Daoy (cell line): ENCODE measurements around the gene MYO1F. TPM values are rescaled to one million over a fixed set of nuclear protein-coding genes. Genes with fewer than 3 reads are reported as not detected.

Experiments
- DNase-seq: peaks from one replicate; pipeline ENCODE4 v3.0.0-alpha.2; 2015; ENCODE audit warnings: low read depth
- total RNA-seq: library from RNA; depleted of rRNA; stranded (reverse); fragments of >200 nt; shearing (Covaris generic); gene quantifications from 2 replicates; pipeline ENCODE4 v1.2.3, GENCODE V29; 2014

The MYO1F gene
- total RNA-seq, 1 experiment from 2014 or later = not detected

DNA sequence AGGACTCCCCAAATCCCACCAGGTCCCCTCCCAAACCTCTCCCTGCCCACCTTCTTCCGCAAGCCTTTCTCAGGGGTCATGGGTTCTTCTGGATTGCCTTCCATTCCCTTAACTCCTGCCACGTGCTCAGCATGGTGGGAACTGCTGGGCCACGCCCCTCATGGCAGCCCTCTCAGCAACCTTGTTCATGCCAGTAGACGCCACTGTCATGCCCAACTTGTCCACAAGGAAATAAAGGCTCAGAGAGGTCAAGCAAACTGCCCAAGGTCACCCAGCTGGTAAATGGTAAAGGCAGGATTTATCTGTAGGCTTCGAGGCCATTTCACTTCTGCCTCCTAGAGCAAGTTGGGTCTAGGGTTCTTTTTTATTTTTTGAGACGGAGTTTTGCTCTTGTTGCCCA lies 85.7 kb downstream of the MYO1F start:
- DNase-seq = no peak

DNA sequence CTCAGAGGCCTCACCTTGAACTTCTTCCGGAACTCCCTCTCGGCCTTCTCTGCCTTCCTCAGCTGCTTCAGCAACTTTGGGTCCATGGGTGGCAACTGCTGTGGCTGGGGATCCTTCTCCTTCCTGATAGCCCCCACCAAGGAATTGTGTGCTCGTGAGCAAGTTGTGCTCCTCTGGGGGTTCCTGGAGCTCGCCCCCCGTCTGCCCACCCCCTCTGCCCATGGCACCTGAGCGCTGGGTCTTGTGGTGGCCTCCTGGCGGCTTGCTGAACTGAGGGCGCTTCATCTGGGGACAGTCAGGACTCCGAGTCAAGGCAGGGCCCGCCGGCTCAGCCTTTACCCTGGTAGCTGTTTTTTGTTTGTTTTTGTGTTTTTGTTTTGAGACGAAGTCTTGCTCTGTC lies 86.4 kb downstream of the MYO1F start:
- DNase-seq = no peak

DNA sequence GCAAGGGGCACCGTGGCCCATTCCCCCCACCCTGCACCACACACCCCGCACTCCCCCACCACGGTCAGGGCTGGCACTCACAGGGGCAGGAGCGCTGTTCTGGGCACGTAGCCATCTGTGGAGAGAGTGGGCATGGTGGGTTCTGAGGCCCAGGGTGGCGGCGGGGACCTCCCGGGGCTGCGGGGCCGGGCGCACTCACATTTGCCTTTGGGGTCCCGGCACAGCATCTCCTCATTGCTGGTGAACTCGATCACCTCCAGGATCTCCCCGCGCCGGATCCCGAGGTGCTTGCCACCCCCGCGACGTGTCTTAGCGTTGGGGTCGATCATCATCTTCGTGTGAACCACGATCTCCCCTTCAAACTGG lies 86.9 kb downstream of the MYO1F start:
- DNase-seq = no peak

DNA sequence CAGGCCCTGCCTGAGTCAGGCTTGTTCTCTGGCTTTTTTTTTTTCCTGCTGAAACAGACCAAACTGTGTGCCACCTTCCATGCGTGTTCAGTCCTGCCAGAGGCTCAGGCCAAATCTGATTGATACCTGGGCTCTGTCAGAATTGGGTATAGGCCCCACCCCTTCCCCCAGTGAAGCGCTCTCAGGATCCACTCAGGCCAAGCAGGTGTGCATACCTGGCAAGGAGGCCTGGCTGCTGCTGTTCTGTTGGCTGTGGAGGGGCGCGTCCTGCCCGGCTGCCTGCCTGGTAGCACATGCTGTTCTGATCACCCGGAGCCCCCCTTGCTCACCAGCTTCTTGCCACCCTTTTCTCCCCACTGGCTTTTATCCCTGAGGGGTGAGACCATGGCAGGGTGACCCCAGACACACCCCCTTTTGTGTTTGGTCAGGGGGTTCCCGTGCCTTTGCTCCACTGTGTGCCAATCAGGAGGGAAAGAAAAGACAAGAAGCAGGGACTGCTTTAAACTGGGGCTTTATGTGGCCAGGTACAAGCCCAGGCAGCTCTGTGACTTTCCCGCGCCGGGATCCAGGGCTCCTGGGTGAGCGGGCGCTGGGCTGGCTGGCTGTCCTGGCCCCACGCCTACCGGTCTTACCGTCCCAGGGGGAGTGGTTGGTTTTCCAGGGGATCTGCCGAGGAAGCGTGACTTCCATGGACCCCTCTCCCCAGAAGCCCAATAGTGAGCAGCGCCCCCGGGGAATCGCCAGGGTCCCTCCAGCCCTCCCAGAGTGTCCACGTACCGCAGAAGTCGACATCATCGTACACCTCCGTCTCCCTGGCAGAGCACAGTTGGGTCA lies 87.5 kb downstream of the MYO1F start:
- DNase-seq = no peak

DNA sequence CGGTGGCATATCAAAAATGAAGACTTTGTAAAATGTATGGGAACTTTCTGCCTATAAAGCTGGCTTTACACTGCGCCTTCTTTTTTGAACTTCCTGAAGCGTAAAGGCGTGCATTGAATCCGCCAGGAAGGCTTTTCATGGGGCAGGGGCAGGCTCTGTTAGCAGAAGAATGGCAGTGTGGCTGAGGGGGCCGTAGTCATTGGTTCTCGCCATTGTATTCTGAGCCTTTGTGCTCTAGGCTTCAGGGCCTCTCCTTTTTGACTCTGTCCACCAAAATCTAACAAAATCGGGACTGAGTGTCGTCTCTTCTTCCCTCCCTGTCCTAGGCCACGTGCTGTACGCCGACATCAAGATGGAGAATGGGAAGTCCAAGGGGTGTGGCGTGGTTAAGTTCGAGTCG lies 88.9 kb downstream of the MYO1F start:
- no peak for DNase-seq

DNA sequence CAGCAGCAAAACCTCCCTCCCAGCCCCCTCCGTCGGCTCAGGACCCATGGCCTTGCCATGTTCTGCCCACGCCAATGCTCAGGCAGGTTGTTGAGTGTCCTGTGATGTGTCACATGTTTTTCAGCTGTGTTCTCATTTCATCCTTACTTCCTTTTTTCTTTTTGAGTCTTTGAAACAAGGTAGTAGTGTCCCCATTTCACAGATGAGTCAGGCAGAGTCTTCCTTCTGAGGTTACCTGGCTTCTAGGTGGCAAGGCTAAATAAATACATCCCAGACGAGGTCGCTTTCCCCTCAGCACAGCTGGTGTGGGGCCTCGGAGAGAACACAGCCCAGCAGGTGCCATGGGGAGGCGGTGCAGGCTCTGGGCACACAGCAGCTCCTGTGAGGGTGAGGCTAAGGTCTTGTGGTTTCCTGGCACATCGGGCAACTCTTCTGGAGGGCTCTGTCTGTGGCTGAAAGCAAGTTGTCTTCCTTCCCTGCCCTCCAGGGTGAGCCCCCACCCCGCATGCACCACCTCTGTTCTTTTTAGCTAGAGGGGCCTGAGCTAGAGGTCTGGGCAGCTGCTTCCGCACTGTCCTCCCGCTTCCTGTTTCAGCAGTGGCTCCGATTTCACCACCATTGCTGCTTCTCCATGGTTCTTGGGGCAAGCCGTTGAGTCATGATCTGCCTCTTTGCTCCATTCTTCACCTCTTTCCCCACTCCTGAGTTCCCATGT lies 89.9 kb downstream of the MYO1F start:
- no peak for DNase-seq

DNA sequence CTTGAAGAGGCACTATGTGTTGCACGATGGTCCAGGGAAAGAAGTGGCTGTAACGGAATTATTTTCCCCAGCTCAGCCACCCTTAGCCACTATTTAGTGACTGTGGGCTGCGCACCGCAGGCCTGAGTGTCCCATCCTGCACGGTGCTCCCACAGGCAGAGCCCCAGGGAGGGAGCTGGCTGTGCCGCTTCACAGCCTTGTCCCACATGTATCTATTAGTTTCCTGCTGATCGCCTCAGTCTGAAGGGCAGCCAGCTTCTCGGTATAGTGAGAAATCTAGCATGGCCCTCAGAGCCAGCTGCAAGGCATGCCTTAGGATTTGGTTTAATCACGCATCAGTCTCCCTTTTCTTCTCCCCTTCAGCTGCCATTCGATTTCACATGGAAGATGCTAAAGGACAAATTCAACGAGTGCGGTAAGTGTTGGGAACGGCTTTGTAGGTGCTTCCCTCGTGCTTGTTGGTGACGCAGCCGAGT lies 90.5 kb downstream of the MYO1F start:
- DNase-seq = no peak

DNA sequence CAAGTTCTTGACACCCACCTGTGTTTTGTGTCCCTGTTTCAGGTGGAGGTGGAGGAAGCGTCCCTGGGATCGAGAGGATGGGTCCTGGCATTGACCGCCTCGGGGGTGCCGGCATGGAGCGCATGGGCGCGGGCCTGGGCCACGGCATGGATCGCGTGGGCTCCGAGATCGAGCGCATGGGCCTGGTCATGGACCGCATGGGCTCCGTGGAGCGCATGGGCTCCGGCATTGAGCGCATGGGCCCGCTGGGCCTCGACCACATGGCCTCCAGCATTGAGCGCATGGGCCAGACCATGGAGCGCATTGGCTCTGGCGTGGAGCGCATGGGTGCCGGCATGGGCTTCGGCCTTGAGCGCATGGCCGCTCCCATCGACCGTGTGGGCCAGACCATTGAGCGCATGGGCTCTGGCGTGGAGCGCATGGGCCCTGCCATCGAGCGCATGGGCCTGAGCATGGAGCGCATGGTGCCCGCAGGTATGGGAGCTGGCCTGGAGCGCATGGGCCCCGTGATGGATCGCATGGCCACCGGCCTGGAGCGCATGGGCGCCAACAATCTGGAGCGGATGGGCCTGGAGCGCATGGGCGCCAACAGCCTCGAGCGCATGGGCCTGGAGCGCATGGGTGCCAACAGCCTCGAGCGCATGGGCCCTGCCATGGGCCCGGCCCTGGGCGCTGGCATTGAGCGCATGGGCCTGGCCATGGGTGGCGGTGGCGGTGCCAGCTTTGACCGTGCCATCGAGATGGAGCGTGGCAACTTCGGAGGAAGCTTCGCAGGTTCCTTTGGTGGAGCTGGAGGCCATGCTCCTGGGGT lies 91.5 kb downstream of the MYO1F start:
- no peak for DNase-seq

DNA sequence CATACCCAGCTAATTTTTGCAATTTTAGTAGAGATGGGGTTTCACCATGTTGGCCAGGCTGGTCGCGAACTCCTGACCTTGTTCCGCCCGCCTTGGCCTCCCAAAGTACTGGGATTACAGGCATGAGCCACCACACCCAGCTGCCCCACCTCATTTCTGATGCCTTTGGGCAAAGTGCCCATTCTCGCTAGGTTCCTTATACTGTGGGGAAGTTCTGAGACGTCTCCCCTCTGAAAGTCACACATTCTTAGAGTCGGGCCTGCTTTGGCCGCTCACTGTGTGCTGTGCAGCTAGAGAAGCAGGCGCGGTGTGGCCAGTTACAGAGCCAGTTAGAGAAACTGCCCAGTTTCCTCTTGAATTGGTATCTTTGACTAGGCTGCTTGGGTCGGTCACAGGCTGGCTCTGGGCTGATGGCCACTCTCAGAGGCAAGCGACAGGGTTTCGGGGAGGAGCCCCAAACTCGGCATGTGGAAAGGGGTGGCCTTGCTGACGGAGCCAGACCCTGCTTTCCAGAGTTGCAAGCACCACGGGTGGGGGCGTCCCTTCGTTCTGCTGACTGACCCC lies 92.8 kb downstream of the MYO1F start:
- no peak for DNase-seq

DNA sequence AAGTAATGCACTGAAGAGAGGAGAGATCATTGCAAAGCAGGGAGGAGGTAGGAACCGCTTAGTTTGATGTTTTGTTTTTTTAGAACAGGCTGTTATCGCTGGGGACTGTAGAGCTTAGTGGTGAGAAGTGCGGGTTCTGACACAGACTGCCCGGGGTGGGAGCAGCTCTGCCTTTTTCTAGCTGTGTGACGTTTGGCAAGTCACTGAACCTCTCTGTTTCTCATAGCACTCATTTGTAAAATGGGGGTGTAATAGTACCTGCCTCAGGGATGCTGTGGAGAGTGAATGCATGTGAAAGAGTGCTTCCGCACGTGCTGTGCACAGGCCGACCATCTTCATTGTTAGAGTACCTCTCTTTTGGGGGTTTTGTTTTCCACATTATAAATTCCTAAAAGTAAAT lies 94.1 kb downstream of the MYO1F start:
- DNase-seq = no peak

DNA sequence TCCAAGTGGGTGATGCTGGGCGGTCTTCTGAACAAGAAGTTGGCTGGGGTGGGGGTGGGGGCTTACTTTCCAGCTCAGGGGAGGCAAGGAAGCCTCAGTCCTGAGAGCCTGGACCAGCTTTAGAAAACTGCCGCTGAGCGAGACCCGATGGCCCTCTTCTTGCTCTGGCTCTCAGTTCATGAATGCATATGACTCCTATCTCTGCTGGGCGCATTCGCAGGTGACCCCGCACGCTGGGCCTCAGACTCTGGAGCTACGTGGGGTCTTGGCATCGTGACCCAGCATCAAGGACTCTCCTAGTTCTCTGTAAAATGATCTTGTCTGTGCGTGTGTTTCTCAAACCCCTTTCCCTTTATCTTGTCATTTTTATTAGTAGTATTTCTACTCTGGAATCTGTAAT lies 94.5 kb downstream of the MYO1F start:
- DNase-seq = no peak

DNA sequence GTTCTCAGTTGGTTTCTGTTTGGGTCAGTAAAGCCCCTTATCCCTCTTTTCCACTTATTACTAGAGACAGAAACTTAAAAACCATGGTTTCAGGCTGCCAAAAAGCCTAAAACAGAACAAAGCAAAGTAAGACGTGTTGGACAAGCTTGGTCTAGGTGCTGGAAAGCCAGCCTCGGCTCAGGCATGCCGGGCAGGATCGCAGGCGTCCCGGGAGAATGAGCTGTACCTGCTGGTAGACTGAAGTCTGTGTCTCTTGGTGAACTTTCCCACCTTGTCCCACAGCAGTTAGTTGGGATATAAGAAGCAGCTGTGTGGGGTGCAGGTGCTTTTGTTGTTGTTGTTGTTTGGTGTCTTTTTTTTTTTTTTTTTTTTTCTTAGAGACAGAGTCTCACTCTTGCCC lies 95.6 kb downstream of the MYO1F start:
- DNase-seq = no peak

DNA sequence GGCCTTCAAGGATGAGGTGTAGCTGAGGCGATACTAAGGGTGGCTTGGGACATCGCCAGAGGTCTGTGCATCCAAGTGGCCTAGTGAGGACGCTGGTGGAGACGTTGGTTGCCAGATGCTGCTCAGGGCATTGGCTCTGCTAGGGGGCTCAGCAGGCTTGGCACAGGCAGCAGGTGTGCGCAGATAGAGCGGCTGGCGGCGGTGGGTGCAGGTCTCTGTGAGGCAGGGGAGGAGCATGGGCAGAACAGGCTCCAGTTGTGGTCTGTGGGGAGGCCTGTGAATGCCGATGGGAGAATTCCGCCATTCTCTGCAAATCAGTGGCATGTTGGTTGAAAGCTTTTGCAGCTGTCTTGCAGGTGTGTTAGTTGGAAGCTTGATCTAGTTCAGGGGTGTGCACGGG lies 96.0 kb downstream of the MYO1F start:
- no peak for DNase-seq

DNA sequence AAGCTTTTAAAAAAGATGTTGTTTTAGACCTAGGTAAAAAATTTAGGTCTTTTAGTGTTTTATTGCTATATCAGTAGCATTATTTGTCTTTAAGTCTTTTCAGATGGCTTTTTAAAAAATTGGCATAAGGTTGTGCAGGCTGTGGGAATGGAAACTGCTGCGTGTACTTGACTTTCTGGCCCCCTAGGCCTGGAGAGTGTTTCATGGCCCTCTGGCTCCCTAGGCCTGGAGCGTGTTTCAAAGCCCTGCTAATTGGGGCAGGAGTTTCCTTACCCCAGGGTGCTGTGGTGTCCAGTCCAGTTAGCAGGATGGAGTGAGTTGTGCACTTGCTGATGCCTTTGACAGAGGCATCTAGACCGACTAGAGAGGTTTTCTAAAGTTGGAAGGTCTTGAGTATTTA lies 98.6 kb downstream of the MYO1F start:
- DNase-seq = no peak

DNA sequence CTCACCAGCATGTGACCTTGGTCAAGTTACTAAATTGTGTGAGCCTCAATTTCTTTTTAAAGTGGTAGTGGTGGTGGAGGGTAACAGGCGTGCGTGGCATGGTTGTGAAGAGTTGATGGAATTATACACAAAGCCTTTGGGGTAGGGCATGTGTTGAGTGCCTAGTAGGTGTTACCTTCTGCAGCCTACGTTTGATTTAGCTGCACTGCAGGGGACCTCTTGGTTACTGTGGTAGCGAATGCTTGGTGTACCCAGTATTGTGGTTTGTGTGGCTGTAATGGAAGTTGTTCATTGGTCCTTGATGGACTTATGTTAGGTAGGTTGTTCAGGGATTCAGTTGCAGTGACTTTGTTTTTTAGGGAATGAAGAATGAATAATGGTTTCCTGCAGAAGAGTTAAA lies 99.4 kb downstream of the MYO1F start:
- DNase-seq = no peak

DNA sequence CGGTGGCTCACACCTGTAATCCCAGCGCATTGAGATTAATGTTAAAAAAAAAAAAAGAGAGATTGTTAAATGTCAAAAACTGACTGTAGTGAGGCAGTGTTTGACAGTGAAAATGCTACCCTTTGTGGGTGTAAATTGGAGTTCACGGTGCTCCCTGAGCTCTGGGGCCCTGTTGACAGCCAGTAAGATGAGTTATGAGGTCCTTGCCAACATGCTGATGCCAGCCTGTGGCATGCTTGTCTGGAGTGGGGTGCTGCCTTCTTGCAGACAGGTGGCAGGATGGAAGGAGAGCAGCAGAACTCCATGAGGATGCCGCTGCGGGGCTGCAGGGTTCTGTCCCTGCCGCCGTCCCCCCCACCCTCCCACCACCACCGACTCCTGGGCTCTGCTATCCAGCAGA lies 100.7 kb downstream of the MYO1F start:
- DNase-seq = no peak

DNA sequence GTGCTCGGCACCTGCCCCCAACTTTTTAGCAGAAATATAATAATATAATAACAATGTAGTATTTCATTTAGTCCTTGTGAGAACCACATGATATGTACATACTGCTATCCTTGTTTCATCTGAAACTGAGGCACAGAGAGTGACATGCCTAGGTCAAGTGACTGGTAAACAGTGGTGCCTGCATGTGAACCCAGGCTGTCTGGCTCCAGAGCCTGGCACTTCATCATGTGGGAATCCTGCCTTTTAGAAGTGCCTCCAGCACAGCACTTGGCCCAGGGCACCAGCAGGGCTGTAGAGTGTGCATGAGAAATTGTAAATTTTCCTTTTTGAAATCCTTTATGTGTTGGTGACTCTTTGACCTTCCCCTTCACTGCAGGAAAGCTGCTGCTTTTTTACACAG lies 102.2 kb downstream of the MYO1F start:
- DNase-seq = no peak

DNA sequence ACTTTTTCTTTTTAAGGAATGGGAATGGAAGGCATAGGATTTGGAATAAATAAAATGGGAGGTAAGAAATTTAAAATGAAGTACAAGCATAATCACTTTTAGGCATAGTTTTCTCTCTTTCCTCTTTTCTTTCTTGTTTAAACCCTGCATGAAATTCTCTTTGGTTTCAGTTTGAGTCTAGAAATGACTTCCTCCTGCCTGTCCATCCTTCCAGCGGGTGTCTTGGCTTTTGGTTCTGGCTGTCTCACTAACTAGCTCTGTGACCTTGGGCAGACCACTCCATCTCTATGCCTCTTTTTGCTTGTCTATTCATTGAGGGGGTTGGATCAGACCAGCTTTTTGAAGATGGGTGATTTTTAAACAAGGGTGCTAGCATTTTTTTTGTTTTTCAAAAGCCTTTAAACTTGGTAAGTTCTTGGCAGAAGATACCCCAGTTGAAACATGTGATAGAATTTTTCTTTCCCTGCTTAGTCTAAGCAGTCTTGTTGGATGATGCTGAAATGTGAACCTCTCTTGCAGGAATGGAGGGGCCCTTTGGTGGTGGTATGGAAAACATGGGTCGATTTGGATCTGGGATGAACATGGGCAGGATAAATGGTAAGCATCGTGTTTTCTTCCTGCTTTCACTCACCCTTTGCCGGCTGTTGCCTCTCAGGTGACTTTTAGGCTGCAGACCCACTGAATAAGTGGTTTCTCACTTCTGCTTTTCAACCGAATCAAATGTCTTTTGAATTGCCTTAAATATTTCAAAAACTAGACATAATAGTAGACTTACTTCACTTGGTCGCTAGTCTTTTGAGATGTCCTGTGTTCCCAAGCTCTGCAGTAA lies 103.4 kb downstream of the MYO1F start:
- no peak for DNase-seq
